Type B pancreatic cell (in vitro differentiated cells): ENCODE results near the gene DAPK1. TPM values are rescaled to one million over a fixed set of nuclear protein-coding genes. Genes with fewer than 3 reads are reported as not detected.

Experiments used
- DNase-seq: peaks from one replicate; pipeline ENCODE4 v3.0.0; 2021; ENCODE audit warnings: mixed read lengths; ENCODE audit not compliant: unreplicated experiment; ENCODE audit errors: extremely low spot score
- H3K27ac Mint-ChIP-seq: 2 replicates; pipeline ENCODE4 v1.8.0; 2021; ENCODE audit warnings: mild to moderate bottlenecking, mixed read lengths
- H3K27me3 Mint-ChIP-seq: 2 replicates; pipeline ENCODE4 v1.8.0; 2021; ENCODE audit warnings: mixed read lengths
- H3K36me3 Mint-ChIP-seq: 2 replicates; pipeline ENCODE4 v1.8.0; 2021; ENCODE audit warnings: mixed read lengths
- H3K4me1 Mint-ChIP-seq: one replicate; pipeline ENCODE4 v1.8.0; 2021; ENCODE audit warnings: mixed read lengths; ENCODE audit not compliant: unreplicated experiment
- H3K4me3 Mint-ChIP-seq: 2 replicates; pipeline ENCODE4 v1.8.0; 2021; ENCODE audit warnings: mild to moderate bottlenecking, mixed read lengths
- H3K9me3 Mint-ChIP-seq: 2 replicates; pipeline ENCODE4 v1.8.0; 2021; ENCODE audit warnings: mixed read lengths
- CTCF ChIP-seq: fragments of 200-600 bp; sonication (generic); conservative IDR thresholded peaks from 2 replicates; pipeline ENCODE4 v1.5.0; 2021; ENCODE audit warnings: antibody characterized with exemption, mild to moderate bottlenecking
- total RNA-seq: library from RNA; stranded (reverse); gene quantifications from 2 replicates; pipeline ENCODE4 v1.2.1, GENCODE V29; 2021; ENCODE audit warnings: low replicate concordance

DAPK1 gene
- total RNA-seq, 1 donor from 2014 or later = 160 TPM

DNA sequence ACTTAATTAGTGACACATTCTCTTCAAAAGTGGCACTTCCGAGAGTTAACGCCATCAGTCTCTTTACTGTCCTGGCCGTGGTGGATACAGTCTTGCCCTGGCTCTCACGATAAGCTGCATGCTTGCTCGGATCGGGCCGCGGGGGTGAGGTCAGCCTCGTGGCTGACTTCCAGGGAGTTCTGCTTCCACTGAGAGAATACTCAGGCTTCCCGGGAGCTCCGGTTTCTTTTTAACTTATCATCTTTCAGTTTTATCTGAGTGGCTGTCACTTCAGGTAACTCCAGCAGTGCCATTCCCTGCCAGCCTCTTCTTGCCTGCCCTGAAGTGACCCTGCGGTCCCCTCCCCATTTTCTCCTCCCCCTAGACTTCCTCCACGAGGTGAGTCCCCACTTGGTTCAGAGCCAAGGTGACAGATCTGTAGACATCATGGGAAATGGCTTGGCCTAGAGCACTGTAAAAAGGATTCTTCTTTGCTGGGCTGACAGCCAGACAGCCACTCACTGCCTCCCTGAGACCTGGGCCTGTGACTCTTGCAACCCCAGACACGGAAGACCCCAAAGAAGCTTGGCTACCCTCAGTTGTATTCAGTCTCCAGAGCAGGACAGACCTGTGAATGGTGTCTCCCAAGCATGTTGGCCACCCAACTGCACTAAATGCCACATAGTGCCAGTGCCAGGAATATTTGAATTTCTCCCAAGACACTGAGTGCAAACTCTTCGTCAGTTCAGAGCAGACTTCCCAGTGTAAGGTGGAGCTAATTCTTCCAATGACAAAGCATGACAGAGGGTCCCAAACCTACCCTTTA is 95.1 kb downstream of the DAPK1 start:
- H3K27me3 Mint-ChIP-seq = no peaks in the 10 kb centered on the region
- H3K4me1 Mint-ChIP-seq = peaks cover 58% of the 10 kb centered on the region
- no peak for DNase-seq
- H3K36me3 Mint-ChIP-seq = peaks cover 15% of the 10 kb centered on the region
- peak overlapping the region; percentile 84 for H3K27ac Mint-ChIP-seq
- H3K4me3 Mint-ChIP-seq = peak overlapping the region; percentile 51
- TF ChIP-seq CTCF = no peak
- peaks cover 4% of the 10 kb centered on the region for H3K9me3 Mint-ChIP-seq

GRCh38 chr9:87593359-87593980 is 95.8 kb downstream of the DAPK1 start:
- Mint-ChIP-seq H3K4me1 (peaks cover 57% of the 10 kb centered on the region), H3K27ac (peak overlapping the region; percentile 15), H3K36me3 (peaks cover 19% of the 10 kb centered on the region), H3K4me3 (no peak overlapping the region), H3K9me3 (peaks cover 4% of the 10 kb centered on the region), H3K27me3 (no peaks in the 10 kb centered on the region)
- no peak for TF ChIP-seq CTCF
- DNase-seq = no peak

GRCh38 chr9:87594194-87594593 is 96.5 kb downstream of the DAPK1 start:
- no peak for TF ChIP-seq CTCF
- Mint-ChIP-seq H3K27me3 (no peaks in the 10 kb centered on the region), H3K4me3 (no peak overlapping the region), H3K4me1 (peaks cover 59% of the 10 kb centered on the region), H3K27ac (peak overlapping the region; percentile 3), H3K9me3 (peaks cover 4% of the 10 kb centered on the region), H3K36me3 (peaks cover 19% of the 10 kb centered on the region)
- no peak for DNase-seq

DNA sequence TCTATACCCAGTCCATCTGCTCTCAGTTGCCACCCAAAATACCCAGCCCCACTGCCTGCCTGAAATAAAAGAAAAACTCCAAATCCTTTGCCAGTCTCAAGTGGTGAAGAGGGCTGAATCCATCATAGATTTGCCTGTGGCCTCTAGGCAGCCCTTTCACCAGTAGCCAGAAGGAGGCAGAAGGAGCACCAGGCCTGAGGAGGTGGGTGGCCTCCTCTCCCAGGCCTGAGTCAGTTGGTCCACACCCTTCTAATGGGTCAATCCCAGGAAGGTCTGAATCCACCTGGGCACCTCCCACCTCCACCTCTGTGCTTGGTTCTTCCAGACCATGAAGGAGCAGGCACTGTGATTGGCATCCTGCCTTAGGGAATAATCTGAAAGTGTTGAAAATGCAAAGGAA is 97.0 kb downstream of the DAPK1 start:
- Mint-ChIP-seq H3K27me3 (no peaks in the 10 kb centered on the region), H3K27ac (peak overlapping the region; percentile 3), H3K4me1 (peaks cover 60% of the 10 kb centered on the region), H3K36me3 (peaks cover 19% of the 10 kb centered on the region), H3K9me3 (peaks cover 4% of the 10 kb centered on the region), H3K4me3 (no peak overlapping the region)
- TF ChIP-seq CTCF = no peak
- DNase-seq = no peak

DNA sequence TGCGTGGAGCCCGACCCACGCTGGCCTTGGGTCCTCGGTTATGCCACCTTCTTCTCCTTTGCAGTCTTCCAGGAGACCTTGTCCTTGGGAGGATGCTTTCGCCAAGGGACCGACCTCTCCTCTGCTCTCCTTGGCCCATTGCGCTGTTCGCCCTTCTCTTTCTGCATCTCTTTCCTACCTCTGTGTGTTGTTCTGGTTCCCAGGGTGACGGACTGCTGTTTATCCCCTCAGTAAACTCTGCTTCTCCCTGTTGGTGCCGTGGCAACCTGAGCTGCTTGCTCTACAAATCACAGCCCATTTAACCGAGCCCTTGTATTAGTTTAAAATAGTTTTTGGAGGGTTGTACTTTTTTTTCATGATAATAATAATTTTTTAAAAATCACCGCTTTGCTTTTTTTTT is 97.9 kb downstream of the DAPK1 start:
- H3K4me1 Mint-ChIP-seq = peaks cover 63% of the 10 kb centered on the region
- no peak for DNase-seq
- H3K4me3 Mint-ChIP-seq = peak overlapping the region; percentile 30
- TF ChIP-seq CTCF = no peak
- H3K36me3 Mint-ChIP-seq = peaks cover 19% of the 10 kb centered on the region
- peak overlapping the region; percentile 70 for H3K27ac Mint-ChIP-seq
- H3K9me3 Mint-ChIP-seq = peaks cover 4% of the 10 kb centered on the region
- H3K27me3 Mint-ChIP-seq = no peaks in the 10 kb centered on the region
